DND-41 (cell line): ENCODE measurements around the gene VPS13A.

Experiments used
- ATAC-seq: fragments of 200-7000 bp; cut with Tn5 transposase; 3 replicates; pipeline ENCODE4 v1.9.1; 2021; ENCODE audit warnings: low read depth; ENCODE audit not compliant: insufficient read depth
- DNase-seq: peaks from one replicate; pipeline ENCODE4 v3.0.0-alpha.2; 2020
- H2AFZ ChIP-seq: 2 replicates; pipeline ENCODE4 v1.6.0; 2012; ENCODE audit warnings: low read depth, low read length
- H3K27ac ChIP-seq: 2 replicates; pipeline ENCODE4 v1.5.1; 2012; ENCODE audit warnings: low read length, inconsistent platforms
- H3K27me3 ChIP-seq: fragments of 200-600 bp; sonication (generic); 2 replicates; pipeline ENCODE4 v1.6.0; 2012; ENCODE audit warnings: low read length, mild to moderate bottlenecking, inconsistent platforms; ENCODE audit not compliant: insufficient read depth, poor library complexity
- H3K36me3 ChIP-seq: 2 replicates; pipeline ENCODE4 v1.5.1; 2012; ENCODE audit warnings: low read length, inconsistent platforms; ENCODE audit not compliant: insufficient read depth
- H3K4me1 ChIP-seq: 2 replicates; pipeline ENCODE4 v1.5.1; 2012; ENCODE audit warnings: mild to moderate bottlenecking, low read length; ENCODE audit not compliant: insufficient read depth
- H3K4me2 ChIP-seq: 2 replicates; pipeline ENCODE4 v1.6.0; 2012; ENCODE audit warnings: mild to moderate bottlenecking, moderate library complexity, low read length, inconsistent platforms; ENCODE audit not compliant: insufficient read depth
- H3K4me3 ChIP-seq, 2 experiments: fragments of 200-600 bp in 1 of 2; shearing (Covaris generic) in 1 of 2; 2 replicates each; pipeline ENCODE4 v1.5.1; 2012 to 2016; ENCODE audit warnings: inconsistent platforms in 2 of 2, low read length in 2 of 2, mild to moderate bottlenecking in 2 of 2, low read depth in 1 of 2, moderate library complexity in 1 of 2
- H3K79me2 ChIP-seq: 2 replicates; pipeline ENCODE4 v1.6.0; 2012; ENCODE audit warnings: low read length, inconsistent platforms; ENCODE audit not compliant: insufficient read depth
- H3K9ac ChIP-seq: 2 replicates; pipeline ENCODE4 v1.6.0; 2012; ENCODE audit warnings: low read depth, mild to moderate bottlenecking, inconsistent platforms, low read length, moderate library complexity
- H3K9me3 ChIP-seq: 2 replicates; pipeline ENCODE4 v1.5.1; 2012; ENCODE audit warnings: low read length, moderate library complexity, mild to moderate bottlenecking, inconsistent platforms; ENCODE audit not compliant: insufficient read depth, severe bottlenecking
- H4K20me1 ChIP-seq: 2 replicates; pipeline ENCODE4 v1.6.0; 2012; ENCODE audit warnings: low read length; ENCODE audit not compliant: insufficient read depth
- EZH2 ChIP-seq: IDR thresholded peaks from 3 replicates; pipeline ENCODE4 v1.6.1; 2012; ENCODE audit warnings: borderline replicate concordance, low read depth, mild to moderate bottlenecking, moderate library complexity, low read length, inconsistent platforms; ENCODE audit not compliant: severe bottlenecking
- TF ChIP-seq, protein P1 (sequence below): IDR thresholded peaks from 2 replicates; pipeline ENCODE4 v1.5.1; 2012; ENCODE audit warnings: borderline replicate concordance, low read length, moderate library complexity, mild to moderate bottlenecking; ENCODE audit not compliant: poor library complexity, severe bottlenecking; ENCODE audit errors: extremely low read depth

VPS13A gene

GRCh38 chr9:77271023-77271690 is 93.8 kb downstream of the VPS13A start:
- ATAC-seq (no peak), DNase-seq (no peak)
- Histone ChIP-seq H3K27ac (no peak overlapping the region), H3K4me2 (no peak overlapping the region), H3K36me3 (peaks cover 16% of the 10 kb centered on the region), H3K79me2 (no peaks in the 10 kb centered on the region), H2AFZ (no peak overlapping the region), H4K20me1 (no peaks in the 10 kb centered on the region), H3K27me3 (no peaks in the 10 kb centered on the region), H3K4me3 (no peak overlapping the region), H3K9me3 (no peaks in the 10 kb centered on the region), H3K9ac (no peak overlapping the region), H3K4me1 (no peaks in the 10 kb centered on the region)
- TF ChIP-seq, protein P1, sequence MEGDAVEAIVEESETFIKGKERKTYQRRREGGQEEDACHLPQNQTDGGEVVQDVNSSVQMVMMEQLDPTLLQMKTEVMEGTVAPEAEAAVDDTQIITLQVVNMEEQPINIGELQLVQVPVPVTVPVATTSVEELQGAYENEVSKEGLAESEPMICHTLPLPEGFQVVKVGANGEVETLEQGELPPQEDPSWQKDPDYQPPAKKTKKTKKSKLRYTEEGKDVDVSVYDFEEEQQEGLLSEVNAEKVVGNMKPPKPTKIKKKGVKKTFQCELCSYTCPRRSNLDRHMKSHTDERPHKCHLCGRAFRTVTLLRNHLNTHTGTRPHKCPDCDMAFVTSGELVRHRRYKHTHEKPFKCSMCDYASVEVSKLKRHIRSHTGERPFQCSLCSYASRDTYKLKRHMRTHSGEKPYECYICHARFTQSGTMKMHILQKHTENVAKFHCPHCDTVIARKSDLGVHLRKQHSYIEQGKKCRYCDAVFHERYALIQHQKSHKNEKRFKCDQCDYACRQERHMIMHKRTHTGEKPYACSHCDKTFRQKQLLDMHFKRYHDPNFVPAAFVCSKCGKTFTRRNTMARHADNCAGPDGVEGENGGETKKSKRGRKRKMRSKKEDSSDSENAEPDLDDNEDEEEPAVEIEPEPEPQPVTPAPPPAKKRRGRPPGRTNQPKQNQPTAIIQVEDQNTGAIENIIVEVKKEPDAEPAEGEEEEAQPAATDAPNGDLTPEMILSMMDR = no peak
- no peak for TF ChIP-seq EZH2

DNA sequence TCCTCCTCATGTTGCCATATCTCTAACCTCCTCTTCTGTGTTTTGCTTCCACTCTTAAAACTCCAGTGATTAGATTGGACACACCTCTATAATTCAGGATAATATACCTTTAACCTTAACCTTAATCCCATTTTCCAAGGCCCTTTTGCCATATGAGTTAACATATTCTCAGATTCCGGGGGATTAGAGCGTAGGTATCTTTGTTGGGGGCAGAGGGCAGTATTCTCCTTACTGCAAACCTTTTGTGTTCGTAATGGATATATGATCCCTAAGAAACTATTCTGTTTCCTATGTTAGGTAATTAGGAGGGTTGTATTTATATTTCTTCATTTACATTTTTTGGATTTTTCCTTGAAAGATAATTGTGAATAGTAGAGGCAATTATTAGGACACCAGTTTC is 99.5 kb downstream of the VPS13A start:
- Histone ChIP-seq H3K4me2 (no peak overlapping the region), H2AFZ (no peak overlapping the region), H3K4me1 (no peaks in the 10 kb centered on the region), H3K27ac (no peak overlapping the region), H3K9me3 (no peaks in the 10 kb centered on the region), H4K20me1 (no peaks in the 10 kb centered on the region), H3K79me2 (no peaks in the 10 kb centered on the region), H3K27me3 (no peaks in the 10 kb centered on the region), H3K4me3 (no peak overlapping the region), H3K9ac (no peak overlapping the region), H3K36me3 (peaks cover 27% of the 10 kb centered on the region)
- DNase-seq (no peak), ATAC-seq (no peak)
- TF ChIP-seq EZH2 = no peak
- TF ChIP-seq, protein P1 = no peak

DNA sequence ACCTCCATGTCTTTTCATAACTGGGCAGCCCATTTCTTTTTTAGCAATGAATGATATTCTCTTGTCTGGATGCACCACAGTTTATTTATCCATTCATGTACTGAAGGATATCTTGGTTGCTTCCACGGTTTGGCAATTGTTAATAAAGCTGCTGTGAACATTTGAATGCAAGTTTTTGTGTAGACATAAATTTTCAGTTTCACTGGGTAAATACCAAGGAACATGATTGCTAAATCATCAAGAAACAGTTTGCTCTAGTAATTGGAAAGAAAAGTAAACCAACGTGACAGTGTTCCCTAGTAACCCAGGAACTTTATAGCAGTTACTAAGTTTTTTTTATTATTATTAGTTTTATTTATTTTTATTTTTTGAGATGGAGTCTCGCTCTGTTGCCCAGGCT is 100.4 kb downstream of the VPS13A start:
- no peak for TF ChIP-seq EZH2
- TF ChIP-seq, protein P1 = no peak
- H3K27ac ChIP-seq = no peak overlapping the region
- no peak for ATAC-seq
- no peak overlapping the region for H2AFZ ChIP-seq
- H3K9me3 ChIP-seq = no peaks in the 10 kb centered on the region
- H3K36me3 ChIP-seq = peaks cover 27% of the 10 kb centered on the region
- H3K9ac ChIP-seq = no peak overlapping the region
- no peak for DNase-seq
- no peaks in the 10 kb centered on the region for H4K20me1 ChIP-seq
- H3K79me2 ChIP-seq = no peaks in the 10 kb centered on the region
- no peak overlapping the region for H3K4me2 ChIP-seq
- H3K27me3 ChIP-seq = no peaks in the 10 kb centered on the region
- H3K4me1 ChIP-seq = no peaks in the 10 kb centered on the region
- no peak overlapping the region for H3K4me3 ChIP-seq
